Bronchial epithelial cell (primary cell): ENCODE measurements around the gene YIPF5. TPM values are rescaled to one million over a fixed set of nuclear protein-coding genes. Genes with fewer than 3 reads are reported as not detected.

ENCODE experiments used
- DNase-seq: peaks from one replicate; pipeline ENCODE4 v3.0.0-alpha.2; 2010; ENCODE audit warnings: low read depth
- FAIRE-seq: peaks from 2 replicates; lab custom pipeline; 2011; peaks lifted over from hg19 to GRCh38; lab: Jason Lieb, UNC
- H3K27me3 ChIP-seq: 2 replicates; pipeline ENCODE4 v1.5.1; 2011; ENCODE audit warnings: low read length; ENCODE audit not compliant: control insufficient read depth, insufficient read depth
- H3K36me3 ChIP-seq: 2 replicates; pipeline ENCODE4 v1.5.1; 2011; ENCODE audit warnings: low read length; ENCODE audit not compliant: control insufficient read depth, insufficient read depth
- H3K4me3 ChIP-seq: 2 replicates; pipeline ENCODE4 v1.5.1; 2011; ENCODE audit warnings: mild to moderate bottlenecking, low read depth, low read length, control low read depth
- total RNA-seq: library from RNA; depleted of rRNA; stranded (reverse); fragments of >200 nt; gene quantifications from 2 replicates; pipeline ENCODE4 v1.2.1, GENCODE V29; 2014
- TF ChIP-seq, protein P1 (sequence below): IDR thresholded peaks from 2 replicates; pipeline ENCODE4 v1.5.1; 2011; ENCODE audit warnings: mild to moderate bottlenecking, moderate library complexity, low read length, control low read depth, inconsistent platforms; ENCODE audit not compliant: insufficient read depth, severe bottlenecking

YIPF5 gene
- total RNA-seq, result 65.8 and 104 TPM in 2 replicates

DNA sequence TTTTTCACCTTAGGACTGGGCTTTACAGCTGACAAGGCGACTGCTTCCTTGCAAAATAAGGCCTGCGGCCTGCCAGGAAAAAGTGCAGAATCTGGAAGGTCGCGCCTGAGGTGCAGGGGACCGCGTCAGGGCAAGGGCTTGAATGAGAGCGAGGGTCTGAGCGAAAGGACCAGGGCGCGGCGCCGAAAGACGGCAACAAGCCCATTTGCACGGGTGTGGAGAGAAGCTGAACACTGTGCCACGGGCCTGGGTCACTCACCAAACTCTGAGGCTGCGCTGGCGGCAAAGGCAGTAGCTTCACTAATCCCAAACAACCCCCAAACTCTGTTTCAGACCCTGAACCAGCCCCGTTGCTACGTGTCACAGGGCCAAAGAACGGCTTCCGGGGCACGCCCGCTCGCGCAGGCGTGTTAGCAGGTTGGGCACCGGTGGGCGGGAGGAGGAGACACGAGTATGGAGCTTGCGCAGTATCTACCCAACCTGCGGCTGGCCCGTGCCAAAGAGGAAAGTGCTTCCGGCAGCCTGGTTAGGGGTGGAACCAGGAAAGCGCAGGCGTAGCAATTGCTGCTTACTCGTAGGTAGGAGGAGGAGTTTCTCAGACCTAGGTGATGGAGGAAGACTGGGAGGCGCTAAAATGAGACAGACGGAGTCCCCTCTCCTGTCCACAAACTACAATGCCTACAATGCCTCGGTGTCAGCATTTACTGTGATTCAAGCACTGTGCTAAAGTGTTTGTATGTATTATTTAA is at the start of gene YIPF5, which contains the start of gene KCTD16:
Gene YIPF5 (minus strand): TSS at position 384 of the 749 bp plus-strand sequence. CDS start 704 bp downstream, outside the sequence.
Gene KCTD16 (plus strand): TSS at position 598 of the 749 bp plus-strand sequence.
- H3K4me3 ChIP-seq, result peak within 1 kb of the TSS; percentile 68
- DNase-seq, result peak; percentile 98

DNA sequence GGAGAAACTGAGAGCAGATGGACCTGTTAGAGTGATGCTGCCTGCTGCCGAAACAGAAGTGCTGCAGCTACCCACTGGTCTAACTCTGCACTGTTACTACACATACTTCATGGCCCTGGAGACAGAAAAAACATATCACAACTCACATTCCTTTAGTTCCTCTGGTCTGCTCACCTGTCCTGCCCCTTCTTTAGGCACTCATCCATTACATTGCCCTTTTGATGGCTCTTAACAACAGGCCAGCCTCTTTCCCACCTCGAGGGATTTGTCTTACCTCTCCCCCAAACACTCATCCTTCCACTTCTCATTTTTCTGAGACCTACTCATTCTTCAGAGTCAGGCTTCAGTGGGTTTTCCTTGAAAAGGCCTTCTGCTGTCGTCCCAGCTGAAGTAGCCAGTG is 49.4 kb upstream of the YIPF5 start:
- H3K27me3 ChIP-seq, result no peaks in the 10 kb centered on the region
- FAIRE-seq, result no peak
- no peak overlapping the region for H3K4me3 ChIP-seq
- TF ChIP-seq, protein P1, sequence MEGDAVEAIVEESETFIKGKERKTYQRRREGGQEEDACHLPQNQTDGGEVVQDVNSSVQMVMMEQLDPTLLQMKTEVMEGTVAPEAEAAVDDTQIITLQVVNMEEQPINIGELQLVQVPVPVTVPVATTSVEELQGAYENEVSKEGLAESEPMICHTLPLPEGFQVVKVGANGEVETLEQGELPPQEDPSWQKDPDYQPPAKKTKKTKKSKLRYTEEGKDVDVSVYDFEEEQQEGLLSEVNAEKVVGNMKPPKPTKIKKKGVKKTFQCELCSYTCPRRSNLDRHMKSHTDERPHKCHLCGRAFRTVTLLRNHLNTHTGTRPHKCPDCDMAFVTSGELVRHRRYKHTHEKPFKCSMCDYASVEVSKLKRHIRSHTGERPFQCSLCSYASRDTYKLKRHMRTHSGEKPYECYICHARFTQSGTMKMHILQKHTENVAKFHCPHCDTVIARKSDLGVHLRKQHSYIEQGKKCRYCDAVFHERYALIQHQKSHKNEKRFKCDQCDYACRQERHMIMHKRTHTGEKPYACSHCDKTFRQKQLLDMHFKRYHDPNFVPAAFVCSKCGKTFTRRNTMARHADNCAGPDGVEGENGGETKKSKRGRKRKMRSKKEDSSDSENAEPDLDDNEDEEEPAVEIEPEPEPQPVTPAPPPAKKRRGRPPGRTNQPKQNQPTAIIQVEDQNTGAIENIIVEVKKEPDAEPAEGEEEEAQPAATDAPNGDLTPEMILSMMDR, result no peak
- DNase-seq, result no peak
- H3K36me3 ChIP-seq, result no peaks in the 10 kb centered on the region

More for the DNA sequence above, at the start of gene YIPF5, which contains the start of gene KCTD16:
- Histone ChIP-seq H3K36me3 (peaks cover 1% of the 10 kb centered on the region), H3K27me3 (no peaks in the 10 kb centered on the region)
- peak; percentile 96 for FAIRE-seq
- TF ChIP-seq, protein P1, result no peak

DNA sequence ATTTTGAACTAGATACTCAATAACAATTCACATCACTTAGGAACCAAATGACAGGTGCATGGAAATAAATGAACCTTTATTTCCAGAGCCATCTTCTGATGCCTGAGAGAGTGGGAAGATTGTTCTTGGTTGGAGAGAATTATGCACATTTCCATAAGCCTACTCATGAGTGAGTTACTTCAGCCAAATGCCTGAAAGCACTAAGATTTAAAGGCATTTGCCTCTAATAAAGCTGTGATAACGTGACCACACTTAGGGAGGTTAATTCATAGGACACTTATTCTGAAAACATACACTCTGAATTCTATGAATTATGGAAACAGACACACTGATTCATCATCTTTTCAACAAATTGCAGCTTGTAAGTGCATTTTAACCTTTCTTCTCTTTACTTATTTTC is 40.2 kb upstream of the YIPF5 start:
- Histone ChIP-seq H3K27me3 (peaks cover 2% of the 10 kb centered on the region), H3K4me3 (no peak overlapping the region), H3K36me3 (no peaks in the 10 kb centered on the region)
- FAIRE-seq (no peak), DNase-seq (no peak)
- TF ChIP-seq, protein P1, result no peak

DNA sequence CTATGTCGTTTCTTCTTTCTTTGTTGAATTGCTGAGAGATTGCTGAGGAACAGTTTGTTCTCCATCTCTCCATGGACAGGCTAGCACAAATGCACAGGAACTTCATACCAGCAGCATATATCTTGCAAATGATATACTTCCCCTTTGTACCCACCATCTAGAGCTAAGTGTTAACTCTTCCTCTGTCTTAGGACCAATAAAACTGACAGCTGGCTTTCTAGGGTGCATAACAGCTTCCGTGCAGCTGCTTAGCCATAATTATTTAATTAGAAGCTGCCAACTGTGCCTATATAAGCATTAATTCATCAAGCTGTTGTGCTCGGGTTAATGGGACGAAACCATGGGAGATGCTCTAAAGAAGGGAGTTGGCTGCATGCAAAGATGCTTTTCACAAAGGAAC is 38.9 kb upstream of the YIPF5 start:
- H3K4me3 ChIP-seq, result no peak overlapping the region
- DNase-seq (no peak), FAIRE-seq (no peak)
- peaks cover 4% of the 10 kb centered on the region for H3K27me3 ChIP-seq
- TF ChIP-seq, protein P1, result no peak
- H3K36me3 ChIP-seq, result no peaks in the 10 kb centered on the region

DNA sequence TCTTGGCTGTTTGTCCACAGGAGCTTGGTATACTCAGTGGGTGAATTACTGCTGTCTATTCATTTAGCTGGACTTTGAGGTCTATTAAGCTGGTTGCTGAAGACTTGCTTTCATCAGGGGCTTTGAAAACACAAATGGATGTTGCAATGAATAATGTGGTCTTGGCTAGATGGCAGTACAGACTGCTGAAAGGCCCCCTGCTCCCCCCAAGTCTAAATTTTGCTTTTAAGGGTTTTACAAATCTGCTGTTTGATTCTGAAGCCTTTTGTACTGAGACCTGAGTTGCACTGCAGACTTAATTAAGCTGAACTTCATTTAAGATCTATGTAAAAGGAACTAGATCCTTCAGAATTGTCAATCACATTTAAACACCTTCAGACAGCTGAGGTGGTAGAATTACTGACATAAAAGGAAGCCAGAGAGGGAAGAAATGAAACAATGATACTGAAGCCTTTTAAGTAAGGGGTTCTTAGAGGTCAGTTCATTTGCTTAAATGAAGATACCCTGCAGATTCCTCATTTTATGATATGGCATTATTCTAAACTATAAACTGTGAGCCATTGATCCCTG is 37.5 kb upstream of the YIPF5 start:
- Histone ChIP-seq H3K27me3 (peaks cover 4% of the 10 kb centered on the region), H3K4me3 (no peak overlapping the region), H3K36me3 (no peaks in the 10 kb centered on the region)
- FAIRE-seq, result no peak
- no peak for DNase-seq
- TF ChIP-seq, protein P1, result no peak
